K562 (cell line): Measurements from ENCODE around the gene TNPO2. TPM values are rescaled to one million over a fixed set of nuclear protein-coding genes. Genes with fewer than 3 reads are reported as not detected.

Experiments used
- ATAC-seq: fragments of 200-7000 bp; cut with Tn5 transposase; 3 replicates; pipeline ENCODE4 v1.9.1; 2020; ENCODE audit warnings: moderate library complexity
- BruUV-seq: library from RNA; stranded (reverse); fragments of 400-500 nt; replicated peaks from 2 replicates; lab custom pipeline; 2021; lab: Mats Ljungman, UMichigan
- CTCF ChIA-PET: fragments of 300-600 bp; formaldehyde crosslinking; extraction: SDS; loops from one replicate; lab custom pipeline; 2021; ENCODE audit warnings: low intra/inter-chr PET ratio; lab: Yijun Ruan, JAX
- POLR2A ChIA-PET: fragments of 300-600, 350-650 bp; sonication (Branson Sonifier 250); formaldehyde crosslinking; extraction: SDS; loops from one replicate; lab custom pipeline; 2021; ENCODE audit warnings: antibody characterized with exemption, inconsistent platforms; lab: Yijun Ruan, JAX
- DNase-seq, 4 experiments: peaks; one replicate each; pipeline versions ENCODE4 v3.0.0 to v3.0.0-alpha.2; 2011 to 2018; ENCODE audit warnings: low spot score in 3 of 4, mixed read lengths in 3 of 4; ENCODE audit errors: extremely low read depth in 1 of 4
- FAIRE-seq: peaks from 2 replicates; lab custom pipeline; 2011; peaks lifted over from hg19 to GRCh38; lab: Jason Lieb, UNC
- H2AFZ ChIP-seq: 2 replicates; pipeline ENCODE4 v1.6.0; 2011; ENCODE audit warnings: low read depth, low read length, control low read depth, inconsistent platforms
- H3K27ac ChIP-seq: fragments of 200-600 bp; 3 replicates; pipeline ENCODE4 v1.8.0; 2011; ENCODE audit warnings: low read depth, mild to moderate bottlenecking, control low read depth, inconsistent platforms, low read length, moderate library complexity, mixed read lengths; ENCODE audit errors: extremely low read depth
- H3K27me3 ChIP-seq, 2 experiments: fragments of 300-600 bp in 1 of 2; 2 replicates in 1 of 2; 3 replicates in 1 of 2; pipeline versions ENCODE4 v1.6.0 to v1.8.0; 2011; ENCODE audit warnings: inconsistent platforms in 2 of 2, low read length in 2 of 2, mild to moderate bottlenecking in 1 of 2, mixed read lengths in 1 of 2, moderate library complexity in 1 of 2; ENCODE audit not compliant: control insufficient read depth in 2 of 2, insufficient read depth in 2 of 2
- H3K36me3 ChIP-seq: fragments of 300-600 bp; 3 replicates; pipeline ENCODE4 v1.8.0; 2011; ENCODE audit warnings: mild to moderate bottlenecking, low read length, inconsistent platforms; ENCODE audit not compliant: control insufficient read depth, insufficient read depth
- H3K4me1 ChIP-seq, 2 experiments: fragments of 200-600 bp in 1 of 2; replicated peaks in 1 of 2; 2 replicates in 1 of 2; 3 replicates in 1 of 2; pipeline versions ENCODE4 v1.5.1 to v1.8.0; 2011; ENCODE audit warnings: inconsistent platforms in 2 of 2, low read length in 2 of 2, mild to moderate bottlenecking in 1 of 2, mixed read lengths in 1 of 2, moderate library complexity in 1 of 2; ENCODE audit not compliant: control insufficient read depth in 2 of 2, insufficient read depth in 2 of 2
- H3K4me2 ChIP-seq: 2 replicates; pipeline ENCODE4 v1.6.1; 2011; ENCODE audit warnings: low read length, control low read depth, inconsistent platforms, mixed read lengths; ENCODE audit not compliant: insufficient read depth
- H3K4me3 ChIP-seq: fragments of 200-600 bp; sonication (generic), shearing (Covaris generic); 2 replicates; pipeline ENCODE4 v1.5.1; 2016; ENCODE audit warnings: control low read depth, inconsistent platforms
- H3K79me2 ChIP-seq: fragments of 200-600 bp; 3 replicates; pipeline ENCODE4 v1.8.0; 2011; ENCODE audit warnings: low read length, inconsistent platforms; ENCODE audit not compliant: control insufficient read depth, insufficient read depth
- H3K9ac ChIP-seq, 2 experiments: 2 replicates each; pipeline versions ENCODE4 v1.6.0 to v1.6.1; 2011; ENCODE audit warnings: low read depth in 2 of 2, low read length in 2 of 2, control low read depth in 1 of 2, inconsistent platforms in 1 of 2, mild to moderate bottlenecking in 1 of 2, mixed read lengths in 1 of 2; ENCODE audit not compliant: insufficient read depth in 1 of 2
- H3K9me1 ChIP-seq: one replicate; pipeline ENCODE4 v1.6.0; 2011; ENCODE audit warnings: inconsistent platforms, mild to moderate bottlenecking, low read length, moderate library complexity; ENCODE audit not compliant: control insufficient read depth, insufficient read depth
- H3K9me3 ChIP-seq: replicated peaks from 2 replicates; pipeline ENCODE4 v1.5.1; 2011; ENCODE audit warnings: low read depth, low read length, inconsistent platforms; ENCODE audit not compliant: control insufficient read depth, insufficient read depth
- H4K20me1 ChIP-seq: replicated peaks from 2 replicates; pipeline ENCODE4 v1.6.1; 2011; ENCODE audit warnings: low read length, inconsistent platforms, mixed read lengths; ENCODE audit not compliant: control insufficient read depth, insufficient read depth
- ARHGAP35 ChIP-seq: fragments of 450-650 bp; IDR thresholded peaks from 2 replicates; pipeline ENCODE4 v1.6.1; 2018; ENCODE audit not compliant: partially characterized antibody
- ARID1B ChIP-seq: fragments of 450-650 bp; IDR thresholded peaks from 2 replicates; pipeline ENCODE4 v1.6.1; 2016; ENCODE audit warnings: antibody characterized with exemption, mild to moderate bottlenecking, inconsistent platforms
- C11orf30 ChIP-seq: fragments of 450-650 bp; IDR thresholded peaks from 2 replicates; pipeline ENCODE4 v1.6.1; 2016; ENCODE audit warnings: low read depth, mild to moderate bottlenecking
- CBFA2T3 ChIP-seq: fragments of 450-650 bp; IDR thresholded peaks from 2 replicates; pipeline ENCODE4 v1.6.1; 2017
- DPF2 ChIP-seq: fragments of 450-650 bp; IDR thresholded peaks from 2 replicates; pipeline ENCODE4 v1.6.1; 2016
- MAFF ChIP-seq: IDR thresholded peaks from 2 replicates; pipeline ENCODE4 v1.6.1; 2012; ENCODE audit warnings: low read length, improper control_type of control experiment
- MAFK ChIP-seq: IDR thresholded peaks from 2 replicates; pipeline ENCODE4 v1.6.1; 2011; ENCODE audit warnings: low read length, improper control_type of control experiment
- NFE2 ChIP-seq: IDR thresholded peaks from 2 replicates; pipeline ENCODE4 v1.6.1; 2014; ENCODE audit warnings: antibody characterized with exemption, low read depth
- NUFIP1 ChIP-seq: fragments of 450-650 bp; IDR thresholded peaks from 2 replicates; pipeline ENCODE4 v1.6.1; 2018; ENCODE audit not compliant: partially characterized antibody
- TAL1 ChIP-seq: fragments of 450-650 bp; IDR thresholded peaks from 2 replicates; pipeline ENCODE4 v1.6.1; 2016; ENCODE audit warnings: mild to moderate bottlenecking
- ZNF146 ChIP-seq: IDR thresholded peaks from one replicate; pipeline ENCODE4 v1.6.1; 2018; ENCODE audit warnings: missing compliant biosample characterization; ENCODE audit not compliant: unreplicated experiment
- ZNF316 ChIP-seq: fragments of 450-650 bp; IDR thresholded peaks from 2 replicates; pipeline ENCODE4 v1.6.1; 2016
- ZNF354B ChIP-seq: fragments of 250-450 bp; sonication (Bioruptor Pico); IDR thresholded peaks from 2 replicates; pipeline ENCODE4 v1.4.0; 2020
- ZNF76 ChIP-seq: fragments of 250-450 bp; sonication (Bioruptor Pico); IDR thresholded peaks from 2 replicates; pipeline ENCODE4 v1.4.0; 2020; ENCODE audit warnings: mild to moderate bottlenecking, moderate library complexity, borderline replicate concordance
- WGBS: fragments of 100-300 bp; shearing (Covaris generic); methylation state at CpG from one replicate; pipeline ENCODE4 v1.1.6; 2016; ENCODE audit warnings: low coverage, mixed read lengths; ENCODE audit not compliant: insufficient coverage; ENCODE audit errors: missing lambda C conversion rate; 5-methylcytosine and 5-hydroxymethylcytosine counted together
- in situ Hi-C: fragments of 300-500 bp; cut with MboI; formaldehyde crosslinking; loops from 4 replicates; pipeline ENCODE4 v1.15.0; 2018; ENCODE audit warnings: inconsistent platforms, mixed read lengths
- intact Hi-C: fragments of 100-400 bp; cut with micrococcal nuclease; formaldehyde crosslinking; loops from 2 replicates; pipeline ENCODE4 v1.14.2; 2022
- polyA plus RNA-seq, 8 experiments: library from polyadenylated mRNA; depleted of rRNA in 4 of 8; stranded (reverse) in 5 of 8; unstranded in 3 of 8; fragments of >200 nt; fragmentation: Nextera tagmentation in 2 of 8; fragmentation: Illumina TruSeq in 1 of 8; extraction: Ambion mirVana in 2 of 8; extraction: Trizol in 1 of 8; gene quantifications; 2 replicates each; pipeline versions ENCODE4 v1.2.1 to v1.2.3, GENCODE V29; 2011 to 2014; ENCODE audit warnings: inconsistent platforms in 1 of 8, missing spikeins in 1 of 8
- total RNA-seq, 7 experiments: library from RNA; depleted of rRNA in 6 of 7; stranded (reverse); fragments of >200 nt in 6 of 7; fragmentation: Illumina TruSeq in 2 of 7; extraction: Trizol in 2 of 7; gene quantifications; 2 replicates each; pipeline versions ENCODE4 v1.2.1 to v1.2.3, GENCODE V29; 2011 to 2021; ENCODE audit warnings: low replicate concordance in 1 of 7
- TF ChIP-seq, protein P1 (sequence below): sonication (generic); formaldehyde crosslinking; IDR thresholded peaks from 2 replicates; pipeline ENCODE4 v1.8.0; 2022; ENCODE audit warnings: missing genetic modification reagents, mild to moderate bottlenecking, borderline replicate concordance

The TNPO2 gene
- total and polyA plus RNA-seq, 9 of the 15 experiments (the other 6 are each of a cell fraction or from before 2014, with no cell fraction given): 6.0 to 126 (median 53.8) TPM

DNA sequence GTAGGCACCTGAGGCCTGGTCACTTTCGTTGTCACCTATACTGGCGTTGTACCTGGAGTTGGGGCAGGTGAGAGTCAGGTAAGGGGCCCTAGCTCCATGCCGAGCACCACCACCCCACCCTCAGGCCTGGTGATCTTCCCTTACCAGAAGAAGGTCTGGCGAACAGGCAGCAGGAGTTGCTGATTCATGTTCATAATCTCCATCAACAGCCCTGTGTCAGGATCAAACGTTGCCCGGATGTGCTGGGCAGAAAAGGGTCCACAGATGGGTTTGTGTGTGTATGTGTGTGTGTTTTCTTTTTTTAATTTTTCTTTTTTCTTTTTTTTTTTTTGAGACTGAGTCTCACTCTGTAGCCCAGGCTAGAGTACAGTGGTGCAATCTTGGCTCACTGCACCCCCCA is 71.5 kb downstream of the TNPO2 start:
- Histone ChIP-seq H4K20me1 (no peaks in the 10 kb centered on the region), H3K79me2 (no peaks in the 10 kb centered on the region), H2AFZ (no peak overlapping the region), H3K27ac (peak overlapping the region; percentile 33; the same call in 1 of the 3 replicates), H3K4me1 (peaks cover 4 to 25% of the 10 kb centered on the region in 2 experiments; a peak in 4 of 5 replicates), H3K9me1 (no peaks in the 10 kb centered on the region), H3K4me3 (no peak overlapping the region), H3K36me3 (peaks cover 14% of the 10 kb centered on the region; the same call in 2 of the 3 replicates), H3K9me3 (no peaks in the 10 kb centered on the region), H3K9ac (0 out of 4 replicates have a peak overlapping the region, but pooled peaks of 1 of the 2 experiments have one; percentile 8), H3K4me2 (no peak overlapping the region), H3K27me3 (no peaks in the 10 kb centered on the region)
- in situ Hi-C loops: no loop called here
- BruUV-seq: no TSS peak
- ChIA-PET CTCF (no interaction called here), POLR2A (no interaction called here)
- DNase-seq (peak in 2 of 4 experiments; percentile 22 to 24), ATAC-seq (no peak), FAIRE-seq (peak; percentile 81)
- 28% methylated on average over 6 of the region's 6 CpGs for WGBS
- TF ChIP-seq ARID1B (peak; percentile 34; the same call in 1 of the 2 replicates), ZNF76 (CRISPR knock-in tag) (no peak), ZNF146 (no peak), NFE2 (peak; percentile 64), CBFA2T3 (peak; percentile 48; the same call in 1 of the 2 replicates), MAFK (0 out of 2 replicates have a peak, but pooled peaks have one; percentile 4), NUFIP1 (no peak), C11orf30 (peak; percentile 75), TAL1 (peak; percentile 31; the same call in 1 of the 2 replicates), MAFF (peak; percentile 6; the same call in 1 of the 2 replicates), ZNF316 (peak; percentile 72), ARHGAP35 (no peak), ZNF354B (CRISPR knock-in tag) (no peak), DPF2 (peak; percentile 51; the same call in 1 of the 2 replicates)
- TF ChIP-seq, protein P1, sequence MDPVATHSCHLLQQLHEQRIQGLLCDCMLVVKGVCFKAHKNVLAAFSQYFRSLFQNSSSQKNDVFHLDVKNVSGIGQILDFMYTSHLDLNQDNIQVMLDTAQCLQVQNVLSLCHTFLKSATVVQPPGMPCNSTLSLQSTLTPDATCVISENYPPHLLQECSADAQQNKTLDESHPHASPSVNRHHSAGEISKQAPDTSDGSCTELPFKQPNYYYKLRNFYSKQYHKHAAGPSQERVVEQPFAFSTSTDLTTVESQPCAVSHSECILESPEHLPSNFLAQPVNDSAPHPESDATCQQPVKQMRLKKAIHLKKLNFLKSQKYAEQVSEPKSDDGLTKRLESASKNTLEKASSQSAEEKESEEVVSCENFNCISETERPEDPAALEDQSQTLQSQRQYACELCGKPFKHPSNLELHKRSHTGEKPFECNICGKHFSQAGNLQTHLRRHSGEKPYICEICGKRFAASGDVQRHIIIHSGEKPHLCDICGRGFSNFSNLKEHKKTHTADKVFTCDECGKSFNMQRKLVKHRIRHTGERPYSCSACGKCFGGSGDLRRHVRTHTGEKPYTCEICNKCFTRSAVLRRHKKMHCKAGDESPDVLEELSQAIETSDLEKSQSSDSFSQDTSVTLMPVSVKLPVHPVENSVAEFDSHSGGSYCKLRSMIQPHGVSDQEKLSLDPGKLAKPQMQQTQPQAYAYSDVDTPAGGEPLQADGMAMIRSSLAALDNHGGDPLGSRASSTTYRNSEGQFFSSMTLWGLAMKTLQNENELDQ (CRISPR knock-in tag): no peak
- intact Hi-C loops: no loop called here
